ENCODE data around the gene TOR1A.

DNA sequence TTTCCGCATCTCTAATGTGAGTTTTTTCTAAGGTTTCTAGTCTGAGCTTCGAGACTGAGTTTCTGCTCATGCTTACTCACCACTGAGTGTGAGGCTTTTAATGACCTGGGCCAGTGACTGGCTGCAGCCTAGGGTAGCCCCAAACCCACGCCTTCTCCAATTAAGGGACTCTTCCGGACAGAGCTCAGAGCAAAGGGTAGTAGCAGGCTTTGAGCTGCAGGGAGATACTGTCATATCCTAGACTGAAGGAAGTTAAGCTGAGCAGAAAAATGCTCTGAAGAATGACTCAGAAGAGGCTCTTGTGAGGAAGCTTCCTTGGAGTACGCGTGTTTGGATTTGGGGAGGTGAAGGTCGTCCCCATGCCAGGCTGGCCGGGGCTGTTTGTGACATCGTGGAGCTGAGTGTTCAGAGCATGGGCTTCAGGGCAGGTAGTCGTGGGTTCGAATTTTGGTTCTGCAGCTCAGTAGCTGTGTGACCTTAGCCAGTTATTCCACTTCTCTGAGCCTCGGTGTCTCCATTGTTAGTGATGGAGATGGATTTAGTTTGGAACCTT is 14.8 kb upstream of the TOR1A start:
- TF ChIP-seq POLR2AphosphoS5 (IDR thresholded peaks at IDR 0.05; ENCODE audit: insufficient read depth in 1 of 2, low read depth in 1 of 2): no peak
- no peak for TF ChIP-seq POLR2A (IDR thresholded peaks at IDR 0.05)
- TF ChIP-seq, protein P1, sequence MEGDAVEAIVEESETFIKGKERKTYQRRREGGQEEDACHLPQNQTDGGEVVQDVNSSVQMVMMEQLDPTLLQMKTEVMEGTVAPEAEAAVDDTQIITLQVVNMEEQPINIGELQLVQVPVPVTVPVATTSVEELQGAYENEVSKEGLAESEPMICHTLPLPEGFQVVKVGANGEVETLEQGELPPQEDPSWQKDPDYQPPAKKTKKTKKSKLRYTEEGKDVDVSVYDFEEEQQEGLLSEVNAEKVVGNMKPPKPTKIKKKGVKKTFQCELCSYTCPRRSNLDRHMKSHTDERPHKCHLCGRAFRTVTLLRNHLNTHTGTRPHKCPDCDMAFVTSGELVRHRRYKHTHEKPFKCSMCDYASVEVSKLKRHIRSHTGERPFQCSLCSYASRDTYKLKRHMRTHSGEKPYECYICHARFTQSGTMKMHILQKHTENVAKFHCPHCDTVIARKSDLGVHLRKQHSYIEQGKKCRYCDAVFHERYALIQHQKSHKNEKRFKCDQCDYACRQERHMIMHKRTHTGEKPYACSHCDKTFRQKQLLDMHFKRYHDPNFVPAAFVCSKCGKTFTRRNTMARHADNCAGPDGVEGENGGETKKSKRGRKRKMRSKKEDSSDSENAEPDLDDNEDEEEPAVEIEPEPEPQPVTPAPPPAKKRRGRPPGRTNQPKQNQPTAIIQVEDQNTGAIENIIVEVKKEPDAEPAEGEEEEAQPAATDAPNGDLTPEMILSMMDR (IDR thresholded peaks at IDR 0.05): no peak

Data from vagina (tissue), 2 donors.